K562 (cell line): ENCODE measurements around the gene PSMD9. TPM values are rescaled to one million over a fixed set of nuclear protein-coding genes. Genes with fewer than 3 reads are reported as not detected.

Experiments used
- BACH1 ChIP-seq: fragments of 200-800 bp; sonication (Bioruptor generic); IDR thresholded peaks from 2 replicates; pipeline ENCODE4 v1.6.1; 2016; ENCODE audit warnings: missing genetic modification characterization, missing compliant biosample characterization
- ELF1 ChIP-seq: fragments of 200-800 bp; sonication (Bioruptor generic); IDR thresholded peaks from 2 replicates; pipeline ENCODE4 v1.6.1; 2016; ENCODE audit warnings: missing genetic modification characterization, missing compliant biosample characterization
- ESRRA ChIP-seq: fragments of 450-650 bp; IDR thresholded peaks from 2 replicates; pipeline ENCODE4 v1.6.1; 2014; ENCODE audit warnings: low read depth, mild to moderate bottlenecking, moderate library complexity, borderline replicate concordance
- FOS ChIP-seq: IDR thresholded peaks from 3 replicates; pipeline ENCODE4 v1.6.1; 2011; ENCODE audit not compliant: insufficient read length; ENCODE audit errors: extremely low read depth
- GATAD2B ChIP-seq: fragments of 450-650 bp; IDR thresholded peaks from 2 replicates; pipeline ENCODE4 v1.6.1; 2017; ENCODE audit warnings: mild to moderate bottlenecking, borderline replicate concordance
- HEY1 ChIP-seq: fragments of 250-450 bp; sonication (Bioruptor Pico); IDR thresholded peaks from 2 replicates; pipeline ENCODE4 v1.5.0; 2020; ENCODE audit warnings: mild to moderate bottlenecking, moderate library complexity, borderline replicate concordance
- HLTF ChIP-seq: fragments of 450-650 bp; IDR thresholded peaks from 2 replicates; pipeline ENCODE4 v1.6.1; 2016
- PHB ChIP-seq: fragments of 250-450 bp; sonication (Bioruptor Pico); IDR thresholded peaks from 2 replicates; pipeline ENCODE4 v1.5.0; 2021
- POLR2AphosphoS2 ChIP-seq: IDR thresholded peaks from 2 replicates; pipeline ENCODE4 v1.6.1; 2012; ENCODE audit warnings: low read length, improper control_type of control experiment
- PRPF4 ChIP-seq: fragments of 200-400 bp; formaldehyde crosslinking; IDR thresholded peaks from one replicate; pipeline ENCODE4 v1.6.1; 2017; ENCODE audit warnings: low read length, low read depth, mild to moderate bottlenecking; ENCODE audit not compliant: insufficient read depth, poor library complexity, severe bottlenecking
- RBM14 ChIP-seq: fragments of 200-400 bp; formaldehyde crosslinking; IDR thresholded peaks from 2 replicates; pipeline ENCODE4 v1.6.1; 2018; ENCODE audit warnings: low read depth, mild to moderate bottlenecking, low read length, moderate library complexity, borderline replicate concordance; ENCODE audit not compliant: insufficient read depth
- SUPT5H ChIP-seq: fragments of 450-650 bp; IDR thresholded peaks from 2 replicates; pipeline ENCODE4 v1.6.1; 2016
- ZNF134 ChIP-seq: fragments of 250-450 bp; sonication (Bioruptor Pico); conservative IDR thresholded peaks from 2 replicates; pipeline ENCODE4 v1.4.0; 2020
- ZNF274 ChIP-seq: IDR thresholded peaks from 2 replicates; pipeline ENCODE4 v1.6.1; 2011; ENCODE audit warnings: low read depth, mild to moderate bottlenecking, low read length, moderate library complexity, borderline replicate concordance
- ZNF282 ChIP-seq: sonication (generic); formaldehyde crosslinking; IDR thresholded peaks from 2 replicates; pipeline ENCODE4 v1.8.1; 2023; ENCODE audit warnings: missing genetic modification reagents
- polyA plus RNA-seq, 8 experiments: library from polyadenylated mRNA; depleted of rRNA in 4 of 8; stranded (reverse) in 5 of 8; unstranded in 3 of 8; fragments of >200 nt; fragmentation: Nextera tagmentation in 2 of 8; fragmentation: Illumina TruSeq in 1 of 8; extraction: Ambion mirVana in 2 of 8; extraction: Trizol in 1 of 8; gene quantifications; 2 replicates each; pipeline versions ENCODE4 v1.2.1 to v1.2.3, GENCODE V29; 2011 to 2014; ENCODE audit warnings: inconsistent platforms in 1 of 8, missing spikeins in 1 of 8
- total RNA-seq, 7 experiments: library from RNA; depleted of rRNA in 6 of 7; stranded (reverse); fragments of >200 nt in 6 of 7; fragmentation: Illumina TruSeq in 2 of 7; extraction: Trizol in 2 of 7; gene quantifications; 2 replicates each; pipeline versions ENCODE4 v1.2.1 to v1.2.3, GENCODE V29; 2011 to 2021; ENCODE audit warnings: low replicate concordance in 1 of 7
- TF ChIP-seq, protein P1 (sequence below), 2 experiments: fragments of 250-450 bp in 1 of 2; fragments of 450-650 bp in 1 of 2; sonication (Bioruptor Pico) in 1 of 2; IDR thresholded peaks; 2 replicates each; pipeline versions ENCODE4 v1.6.1 to v1.8.0; 2016 to 2021; ENCODE audit warnings: mild to moderate bottlenecking in 2 of 2, moderate library complexity in 2 of 2, missing compliant biosample characterization in 1 of 2, missing genetic modification characterization in 1 of 2
- TF ChIP-seq, protein P2 (sequence below), 3 experiments: fragments of 200-800 bp in 1 of 3; fragments of 250-450 bp in 1 of 3; fragments of 450-650 bp in 1 of 3; sonication (Bioruptor Pico) in 1 of 3; sonication (Bioruptor generic) in 1 of 3; formaldehyde crosslinking in 1 of 3; IDR thresholded peaks; 2 replicates each; pipeline versions ENCODE4 v1.6.1 to v1.8.0; 2016 to 2022; ENCODE audit warnings: mild to moderate bottlenecking in 2 of 3, missing genetic modification characterization in 2 of 3, missing compliant biosample characterization in 1 of 3, moderate library complexity in 1 of 3
- TF ChIP-seq, protein P3 (sequence below): sonication (generic); formaldehyde crosslinking; IDR thresholded peaks from 2 replicates; pipeline ENCODE4 v1.8.0; 2022; ENCODE audit warnings: mild to moderate bottlenecking, missing genetic modification reagents
- TF ChIP-seq, protein P4 (sequence below): fragments of 450-650 bp; IDR thresholded peaks from 2 replicates; pipeline ENCODE4 v1.6.1; 2016; ENCODE audit warnings: borderline replicate concordance
- TF ChIP-seq, protein P5 (sequence below): sonication (generic); IDR thresholded peaks from 2 replicates; pipeline ENCODE4 v1.6.1; 2016

PSMD9 gene
- total and polyA plus RNA-seq, 9 of the 15 experiments (the other 6 are each of a cell fraction or from before 2014, with no cell fraction given) = 12.2 to 143 (median 61.3) TPM

DNA sequence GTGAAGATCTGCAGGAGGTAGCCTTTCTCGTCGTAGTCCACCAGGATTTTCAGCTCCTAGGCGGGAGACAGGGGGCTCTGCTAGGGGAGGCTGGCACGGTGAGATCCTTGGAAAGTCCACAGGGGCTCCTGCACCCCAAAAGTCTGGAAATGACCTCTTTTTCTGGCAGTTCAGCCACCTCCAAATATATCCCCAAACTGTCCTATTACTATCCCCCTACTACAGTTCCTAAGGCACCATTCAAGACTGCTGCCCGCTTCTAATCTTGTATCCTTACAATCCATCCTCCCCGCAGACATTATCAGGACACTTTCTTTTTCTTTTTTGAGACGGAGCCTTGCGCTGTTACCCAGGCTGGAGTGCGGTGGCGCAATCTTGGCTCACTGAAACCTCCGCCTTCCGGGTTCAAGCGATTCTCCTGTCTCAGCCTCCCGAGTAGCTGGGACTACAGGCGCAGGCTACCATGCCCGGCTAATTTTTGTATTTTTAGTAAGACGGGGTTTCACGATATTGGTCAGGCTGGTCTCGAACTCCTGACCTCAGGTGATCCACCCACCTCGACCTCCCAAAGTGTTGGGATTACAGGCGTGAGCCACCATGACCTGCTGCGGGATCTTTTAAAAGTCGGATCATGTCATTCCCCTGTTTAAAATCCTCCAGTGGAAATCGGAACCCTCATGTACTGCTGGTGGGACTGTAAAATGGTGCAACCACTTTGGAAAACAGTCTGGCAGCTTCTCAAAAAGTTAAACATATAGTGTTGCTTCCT is 48.4 kb upstream of the PSMD9 start (continued):
- TF ChIP-seq PRPF4 (no peak), HLTF (no peak), ZNF282 (CRISPR knock-in tag) (no peak), FOS (no peak), RBM14 (no peak), ZNF274 (no peak), ESRRA (no peak), ELF1 (tag) (peak; percentile 76), PHB (CRISPR knock-in tag) (0 out of 2 replicates have a peak, but pooled peaks have one; percentile 68), BACH1 (tag) (no peak), SUPT5H (0 out of 2 replicates have a peak, but pooled peaks have one; percentile 2), POLR2AphosphoS2 (no peak), GATAD2B (no peak), ZNF134 (no peak), HEY1 (CRISPR knock-in tag) (no peak)
- TF ChIP-seq, protein P1, sequence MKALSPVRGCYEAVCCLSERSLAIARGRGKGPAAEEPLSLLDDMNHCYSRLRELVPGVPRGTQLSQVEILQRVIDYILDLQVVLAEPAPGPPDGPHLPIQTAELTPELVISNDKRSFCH (CRISPR knock-in tag; IDR thresholded peaks at IDR 0.05) = no peak
- TF ChIP-seq, protein P1 (tag; IDR thresholded peaks at IDR 0.05) = 0 out of 2 replicates have a peak, but pooled peaks have one; percentile 28
- TF ChIP-seq, protein P2, sequence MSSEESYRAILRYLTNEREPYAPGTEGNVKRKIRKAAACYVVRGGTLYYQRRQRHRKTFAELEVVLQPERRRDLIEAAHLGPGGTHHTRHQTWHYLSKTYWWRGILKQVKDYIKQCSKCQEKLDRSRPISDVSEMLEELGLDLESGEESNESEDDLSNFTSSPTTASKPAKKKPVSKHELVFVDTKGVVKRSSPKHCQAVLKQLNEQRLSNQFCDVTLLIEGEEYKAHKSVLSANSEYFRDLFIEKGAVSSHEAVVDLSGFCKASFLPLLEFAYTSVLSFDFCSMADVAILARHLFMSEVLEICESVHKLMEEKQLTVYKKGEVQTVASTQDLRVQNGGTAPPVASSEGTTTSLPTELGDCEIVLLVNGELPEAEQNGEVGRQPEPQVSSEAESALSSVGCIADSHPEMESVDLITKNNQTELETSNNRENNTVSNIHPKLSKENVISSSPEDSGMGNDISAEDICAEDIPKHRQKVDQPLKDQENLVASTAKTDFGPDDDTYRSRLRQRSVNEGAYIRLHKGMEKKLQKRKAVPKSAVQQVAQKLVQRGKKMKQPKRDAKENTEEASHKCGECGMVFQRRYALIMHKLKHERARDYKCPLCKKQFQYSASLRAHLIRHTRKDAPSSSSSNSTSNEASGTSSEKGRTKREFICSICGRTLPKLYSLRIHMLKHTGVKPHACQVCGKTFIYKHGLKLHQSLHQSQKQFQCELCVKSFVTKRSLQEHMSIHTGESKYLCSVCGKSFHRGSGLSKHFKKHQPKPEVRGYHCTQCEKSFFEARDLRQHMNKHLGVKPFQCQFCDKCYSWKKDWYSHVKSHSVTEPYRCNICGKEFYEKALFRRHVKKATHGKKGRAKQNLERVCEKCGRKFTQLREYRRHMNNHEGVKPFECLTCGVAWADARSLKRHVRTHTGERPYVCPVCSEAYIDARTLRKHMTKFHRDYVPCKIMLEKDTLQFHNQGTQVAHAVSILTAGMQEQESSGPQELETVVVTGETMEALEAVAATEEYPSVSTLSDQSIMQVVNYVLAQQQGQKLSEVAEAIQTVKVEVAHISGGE (CRISPR knock-in tag; IDR thresholded peaks at IDR 0.05) = peak in 1 of 3 experiments; percentile 53; a peak in 1 of 6 replicates
- TF ChIP-seq, protein P3, sequence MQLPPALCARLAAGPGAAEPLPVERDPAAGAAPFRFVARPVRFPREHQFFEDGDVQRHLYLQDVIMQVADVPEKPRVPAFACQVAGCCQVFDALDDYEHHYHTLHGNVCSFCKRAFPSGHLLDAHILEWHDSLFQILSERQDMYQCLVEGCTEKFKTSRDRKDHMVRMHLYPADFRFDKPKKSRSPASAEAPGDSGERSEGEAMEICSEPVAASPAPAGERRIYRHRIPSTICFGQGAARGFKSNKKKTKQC = no peak
- TF ChIP-seq, protein P4, sequence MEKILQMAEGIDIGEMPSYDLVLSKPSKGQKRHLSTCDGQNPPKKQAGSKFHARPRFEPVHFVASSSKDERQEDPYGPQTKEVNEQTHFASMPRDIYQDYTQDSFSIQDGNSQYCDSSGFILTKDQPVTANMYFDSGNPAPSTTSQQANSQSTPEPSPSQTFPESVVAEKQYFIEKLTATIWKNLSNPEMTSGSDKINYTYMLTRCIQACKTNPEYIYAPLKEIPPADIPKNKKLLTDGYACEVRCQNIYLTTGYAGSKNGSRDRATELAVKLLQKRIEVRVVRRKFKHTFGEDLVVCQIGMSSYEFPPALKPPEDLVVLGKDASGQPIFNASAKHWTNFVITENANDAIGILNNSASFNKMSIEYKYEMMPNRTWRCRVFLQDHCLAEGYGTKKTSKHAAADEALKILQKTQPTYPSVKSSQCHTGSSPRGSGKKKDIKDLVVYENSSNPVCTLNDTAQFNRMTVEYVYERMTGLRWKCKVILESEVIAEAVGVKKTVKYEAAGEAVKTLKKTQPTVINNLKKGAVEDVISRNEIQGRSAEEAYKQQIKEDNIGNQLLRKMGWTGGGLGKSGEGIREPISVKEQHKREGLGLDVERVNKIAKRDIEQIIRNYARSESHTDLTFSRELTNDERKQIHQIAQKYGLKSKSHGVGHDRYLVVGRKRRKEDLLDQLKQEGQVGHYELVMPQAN = 0 out of 2 replicates have a peak, but pooled peaks have one; percentile 1
- TF ChIP-seq, protein P5, sequence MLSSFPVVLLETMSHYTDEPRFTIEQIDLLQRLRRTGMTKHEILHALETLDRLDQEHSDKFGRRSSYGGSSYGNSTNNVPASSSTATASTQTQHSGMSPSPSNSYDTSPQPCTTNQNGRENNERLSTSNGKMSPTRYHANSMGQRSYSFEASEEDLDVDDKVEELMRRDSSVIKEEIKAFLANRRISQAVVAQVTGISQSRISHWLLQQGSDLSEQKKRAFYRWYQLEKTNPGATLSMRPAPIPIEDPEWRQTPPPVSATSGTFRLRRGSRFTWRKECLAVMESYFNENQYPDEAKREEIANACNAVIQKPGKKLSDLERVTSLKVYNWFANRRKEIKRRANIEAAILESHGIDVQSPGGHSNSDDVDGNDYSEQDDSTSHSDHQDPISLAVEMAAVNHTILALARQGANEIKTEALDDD = no peak
